GM12878 (cell line): Measurements from ENCODE around the gene DRAXIN. TPM values are rescaled to one million over a fixed set of nuclear protein-coding genes. Genes with fewer than 3 reads are reported as not detected.

Source experiments
- ATAC-seq: fragments of 200-7000 bp; cut with Tn5 transposase; 3 replicates; pipeline ENCODE4 v1.9.1; 2020; ENCODE audit warnings: mild to moderate bottlenecking, moderate library complexity
- BruUV-seq: library from RNA; stranded (reverse); fragments of 400-500 nt; replicated peaks from 2 replicates; lab custom pipeline; 2021; lab: Mats Ljungman, UMichigan
- CTCF ChIA-PET: fragments of 300-600 bp; sonication (Branson Sonifier 250); formaldehyde crosslinking; extraction: SDS; loops from one replicate; lab custom pipeline; 2021; ENCODE audit warnings: inconsistent platforms; lab: Yijun Ruan, JAX
- POLR2A ChIA-PET: fragments of 350-600 bp; formaldehyde crosslinking; extraction: SDS; loops from one replicate; lab custom pipeline; 2021; ENCODE audit warnings: inconsistent platforms; lab: Charles Lee
- RAD21 ChIA-PET: fragments of 300-600 bp; sonication (Branson Sonifier 250); formaldehyde crosslinking; loops from one replicate; lab custom pipeline; 2023; ENCODE audit warnings: antibody characterized with exemption; ENCODE audit not compliant: unreplicated experiment; lab: Charles Lee
- SMC1A ChIA-PET: fragments of 300-600 bp; sonication (Branson Sonifier 250); formaldehyde crosslinking; loops from one replicate; lab custom pipeline; 2023; ENCODE audit not compliant: unreplicated experiment, uncharacterized antibody; lab: Charles Lee
- DNase-seq: peaks from one replicate; pipeline ENCODE4 v3.0.0-alpha.2; 2011; ENCODE audit warnings: low read depth, low spot score
- FAIRE-seq: peaks from 3 replicates; lab custom pipeline; 2011; peaks lifted over from hg19 to GRCh38; lab: Jason Lieb, UNC
- H2AFZ ChIP-seq: 2 replicates; pipeline ENCODE4 v1.6.0; 2011; ENCODE audit warnings: low read depth, low read length, control low read depth; ENCODE audit not compliant: control insufficient read depth
- H3K27ac ChIP-seq: 2 replicates; pipeline ENCODE4 v1.5.1; 2011; ENCODE audit warnings: control low read depth; ENCODE audit not compliant: control insufficient read depth, insufficient read depth
- H3K27me3 ChIP-seq, 2 experiments: replicated peaks in 1 of 2; 2 replicates each; pipeline versions ENCODE4 v1.6.0 to v1.6.1; 2011; ENCODE audit warnings: low read length in 1 of 2; ENCODE audit not compliant: control insufficient read depth in 2 of 2, insufficient read depth in 2 of 2
- H3K36me3 ChIP-seq, 2 experiments: 2 replicates each; pipeline ENCODE4 v1.5.1; 2011; ENCODE audit warnings: low read length in 1 of 2; ENCODE audit not compliant: control insufficient read depth in 2 of 2, insufficient read depth in 2 of 2
- H3K4me1 ChIP-seq: 2 replicates; pipeline ENCODE4 v1.6.1; 2011; ENCODE audit warnings: mild to moderate bottlenecking, low read length, moderate library complexity, mixed read lengths; ENCODE audit not compliant: control insufficient read depth, insufficient read depth
- H3K4me2 ChIP-seq: 2 replicates; pipeline ENCODE4 v1.6.0; 2011; ENCODE audit warnings: control low read depth; ENCODE audit not compliant: control insufficient read depth, insufficient read depth
- H3K4me3 ChIP-seq: fragments of 200-600 bp; sonication (generic); 2 replicates; pipeline ENCODE4 v1.5.1; 2016
- H3K79me2 ChIP-seq: 2 replicates; pipeline ENCODE4 v1.6.0; 2011; ENCODE audit warnings: low read length; ENCODE audit not compliant: control insufficient read depth, insufficient read depth
- H3K9ac ChIP-seq: 2 replicates; pipeline ENCODE4 v1.8.0; 2011; ENCODE audit warnings: low read length, control low read depth, mixed read lengths; ENCODE audit not compliant: control insufficient read depth, insufficient read depth
- H3K9me3 ChIP-seq: replicated peaks from 3 replicates; pipeline ENCODE4 v1.5.1; 2011; ENCODE audit warnings: mild to moderate bottlenecking, low read length; ENCODE audit not compliant: control insufficient read depth, insufficient read depth
- H4K20me1 ChIP-seq: 2 replicates; pipeline ENCODE4 v1.6.0; 2011; ENCODE audit not compliant: control insufficient read depth, insufficient read depth
- BCL11A ChIP-seq: IDR thresholded peaks from 2 replicates; pipeline ENCODE4 v1.6.1; 2011; ENCODE audit warnings: low read depth, low read length
- CHD2 ChIP-seq: IDR thresholded peaks from 2 replicates; pipeline ENCODE4 v1.6.1; 2011; ENCODE audit warnings: low read depth, low read length, improper control_type of control experiment, borderline replicate concordance
- HDAC6 ChIP-seq: fragments of 200-600 bp; sonication (generic); IDR thresholded peaks from one replicate; pipeline ENCODE4 v1.8.0; 2017; ENCODE audit warnings: antibody characterized with exemption; ENCODE audit not compliant: unreplicated experiment
- IKZF2 ChIP-seq, 2 experiments: fragments of 450-650 bp; IDR thresholded peaks; 2 replicates each; pipeline ENCODE4 v1.6.1; 2017; ENCODE audit warnings: mild to moderate bottlenecking in 2 of 2, moderate library complexity in 2 of 2
- IRF3 ChIP-seq: fragments of 450-650 bp; IDR thresholded peaks from 2 replicates; pipeline ENCODE4 v1.6.1; 2014; ENCODE audit warnings: mild to moderate bottlenecking
- PAX8 ChIP-seq: fragments of 450-650 bp; IDR thresholded peaks from 2 replicates; pipeline ENCODE4 v1.6.1; 2017; ENCODE audit warnings: mild to moderate bottlenecking, moderate library complexity
- YY1 ChIP-seq: IDR thresholded peaks from 2 replicates; pipeline ENCODE4 v1.6.1; 2011; ENCODE audit warnings: low read depth, mild to moderate bottlenecking, low read length
- ZZZ3 ChIP-seq: IDR thresholded peaks from 2 replicates; pipeline ENCODE4 v1.6.1; 2011; ENCODE audit warnings: low read depth; ENCODE audit not compliant: control insufficient read depth, insufficient read length
- WGBS: methylation state at CpG from one replicate; pipeline ENCODE4 v1.1.6; 2016; ENCODE audit warnings: low lambda C conversion rate; ENCODE audit not compliant: insufficient replicate concordance, insufficient coverage; ENCODE audit errors: missing lambda C conversion rate; 5-methylcytosine and 5-hydroxymethylcytosine counted together
- in situ Hi-C: fragments of 300-500 bp; cut with MboI; formaldehyde crosslinking; loops from 9 replicates; pipeline ENCODE4 v1.14.3; 2018; ENCODE audit warnings: mixed read lengths
- intact Hi-C: fragments of 100-400 bp; cut with micrococcal nuclease; formaldehyde crosslinking; loops from one replicate; pipeline ENCODE4 v1.14.2; 2022; ENCODE audit not compliant: unreplicated experiment
- polyA plus RNA-seq, 11 experiments: library from polyadenylated mRNA; depleted of rRNA in 4 of 11; unstranded in 6 of 11; stranded (reverse) in 5 of 11; fragments of >200 nt; fragmentation: Nextera tagmentation in 4 of 11; fragmentation: Illumina TruSeq in 1 of 11; extraction: Ambion mirVana in 4 of 11; extraction: Trizol in 1 of 11; gene quantifications; 1 replicate in 1 of 11; 2 replicates in 10 of 11; pipeline versions ENCODE4 v1.2.1 to v1.2.3, GENCODE V29; 2011 to 2016; ENCODE audit warnings: inconsistent platforms in 2 of 11, missing spikeins in 2 of 11, low read depth in 1 of 11
- total RNA-seq, 4 experiments: library from RNA; depleted of rRNA in 3 of 4; stranded (reverse); fragments of >200 nt in 3 of 4; fragmentation: Illumina TruSeq in 1 of 4; extraction: Trizol in 1 of 4; gene quantifications; 2 replicates each; pipeline versions ENCODE4 v1.2.1 to v1.2.3, GENCODE V29; 2013 to 2021
- TF ChIP-seq, protein P1 (sequence below): fragments of 450-650 bp; formaldehyde crosslinking; IDR thresholded peaks from 2 replicates; pipeline ENCODE4 v1.5.0; 2022; ENCODE audit warnings: mild to moderate bottlenecking, missing genetic modification characterization
- TF ChIP-seq, protein P2 (sequence below): fragments of 450-650 bp; IDR thresholded peaks from 2 replicates; pipeline ENCODE4 v1.6.1; 2017; ENCODE audit warnings: mild to moderate bottlenecking, low read depth, inconsistent platforms; ENCODE audit not compliant: poor library complexity, severe bottlenecking
- TF ChIP-seq, protein P3 (sequence below): fragments of 450-650 bp; conservative IDR thresholded peaks from 2 replicates; pipeline ENCODE4 v1.6.1; 2017; ENCODE audit warnings: mild to moderate bottlenecking, moderate library complexity
- TF ChIP-seq, protein P4 (sequence below): fragments of 450-650 bp; IDR thresholded peaks from 2 replicates; pipeline ENCODE4 v1.6.1; 2016; ENCODE audit warnings: mild to moderate bottlenecking

The DRAXIN gene
- total and polyA plus RNA-seq, 10 of the 15 experiments (the other 5 are each of a cell fraction or from before 2014, with no cell fraction given), result 0.01 to 0.05 (median 0.03) TPM; not detected in 3

DNA sequence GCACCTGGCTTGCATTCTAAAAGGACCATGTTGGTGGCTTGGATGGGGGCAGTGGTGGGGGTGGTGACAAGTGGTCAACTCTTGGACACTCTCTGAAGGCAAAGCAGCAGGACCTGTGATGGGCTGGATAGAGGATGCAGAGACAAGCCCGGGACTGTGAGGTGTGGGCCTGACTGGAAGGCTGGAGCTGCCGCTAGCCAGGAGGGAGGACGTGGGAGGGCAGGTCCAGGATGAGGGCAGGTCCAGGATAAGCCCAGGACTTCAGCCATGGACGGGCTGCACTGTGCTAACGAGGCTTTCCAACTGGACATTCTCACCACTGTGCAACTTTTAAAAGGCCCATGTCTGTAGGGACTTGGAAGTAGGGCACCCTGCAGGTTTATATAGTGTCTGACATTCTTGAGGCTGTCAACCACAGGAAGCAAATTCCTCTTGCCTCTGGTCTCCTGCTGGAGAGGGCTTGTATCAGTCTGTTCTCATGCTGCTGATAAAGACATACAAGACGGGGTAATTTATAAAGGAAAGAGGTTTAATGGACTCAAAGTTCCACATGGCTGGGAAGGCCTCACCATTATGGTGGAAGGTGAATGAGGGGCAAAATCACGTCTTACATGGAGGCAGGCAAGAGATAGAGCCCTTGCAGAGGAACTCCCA is 62.2 kb downstream of the DRAXIN start (continued):
- no peak for TF ChIP-seq CHD2

GRCh38 chr1:11757047-11757446 is 65.5 kb downstream of the DRAXIN start:
- H3K4me3 ChIP-seq, result no peak overlapping the region
- intact Hi-C loops (no loop called here), in situ Hi-C loops (no loop called here)
- H3K4me1 ChIP-seq, result no peaks in the 10 kb centered on the region
- no peak for ATAC-seq
- H3K9me3 ChIP-seq, result no peaks in the 10 kb centered on the region; the same call in 2 of the 3 replicates
- H4K20me1 ChIP-seq, result no peaks in the 10 kb centered on the region
- ChIA-PET POLR2A (no interaction called here), CTCF (no interaction called here), RAD21 (no interaction called here), SMC1A (interaction anchor here (0.7 kb wide), 1 partner anchor 848 kb away, joined by 3 read pairs; no protein-coding TSS in a partner anchor)
- no peak overlapping the region for H3K9ac ChIP-seq
- 90% methylated on average over 1 of the region's 1 CpG for WGBS
- H3K36me3 ChIP-seq, result no peaks in the 10 kb centered on the region
- no peaks in the 10 kb centered on the region for H3K79me2 ChIP-seq
- H3K27ac ChIP-seq, result no peak overlapping the region
- no peak overlapping the region for H2AFZ ChIP-seq
- DNase-seq, result no peak
- H3K27me3 ChIP-seq, result no peaks in the 10 kb centered on the region; a peak in 1 of 4 replicates
- no TSS peak for BruUV-seq
- FAIRE-seq, result no peak
- no peak overlapping the region for H3K4me2 ChIP-seq
- TF ChIP-seq, protein P1, sequence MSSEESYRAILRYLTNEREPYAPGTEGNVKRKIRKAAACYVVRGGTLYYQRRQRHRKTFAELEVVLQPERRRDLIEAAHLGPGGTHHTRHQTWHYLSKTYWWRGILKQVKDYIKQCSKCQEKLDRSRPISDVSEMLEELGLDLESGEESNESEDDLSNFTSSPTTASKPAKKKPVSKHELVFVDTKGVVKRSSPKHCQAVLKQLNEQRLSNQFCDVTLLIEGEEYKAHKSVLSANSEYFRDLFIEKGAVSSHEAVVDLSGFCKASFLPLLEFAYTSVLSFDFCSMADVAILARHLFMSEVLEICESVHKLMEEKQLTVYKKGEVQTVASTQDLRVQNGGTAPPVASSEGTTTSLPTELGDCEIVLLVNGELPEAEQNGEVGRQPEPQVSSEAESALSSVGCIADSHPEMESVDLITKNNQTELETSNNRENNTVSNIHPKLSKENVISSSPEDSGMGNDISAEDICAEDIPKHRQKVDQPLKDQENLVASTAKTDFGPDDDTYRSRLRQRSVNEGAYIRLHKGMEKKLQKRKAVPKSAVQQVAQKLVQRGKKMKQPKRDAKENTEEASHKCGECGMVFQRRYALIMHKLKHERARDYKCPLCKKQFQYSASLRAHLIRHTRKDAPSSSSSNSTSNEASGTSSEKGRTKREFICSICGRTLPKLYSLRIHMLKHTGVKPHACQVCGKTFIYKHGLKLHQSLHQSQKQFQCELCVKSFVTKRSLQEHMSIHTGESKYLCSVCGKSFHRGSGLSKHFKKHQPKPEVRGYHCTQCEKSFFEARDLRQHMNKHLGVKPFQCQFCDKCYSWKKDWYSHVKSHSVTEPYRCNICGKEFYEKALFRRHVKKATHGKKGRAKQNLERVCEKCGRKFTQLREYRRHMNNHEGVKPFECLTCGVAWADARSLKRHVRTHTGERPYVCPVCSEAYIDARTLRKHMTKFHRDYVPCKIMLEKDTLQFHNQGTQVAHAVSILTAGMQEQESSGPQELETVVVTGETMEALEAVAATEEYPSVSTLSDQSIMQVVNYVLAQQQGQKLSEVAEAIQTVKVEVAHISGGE (CRISPR knock-in tag), result no peak
- TF ChIP-seq ZZZ3 (no peak), BCL11A (no peak), IKZF2 (IDR thresholded peaks at IDR 0.05) (no peak), IRF3 (no peak), PAX8 (no peak), YY1 (no peak), HDAC6 (no peak)
- TF ChIP-seq, protein P2, sequence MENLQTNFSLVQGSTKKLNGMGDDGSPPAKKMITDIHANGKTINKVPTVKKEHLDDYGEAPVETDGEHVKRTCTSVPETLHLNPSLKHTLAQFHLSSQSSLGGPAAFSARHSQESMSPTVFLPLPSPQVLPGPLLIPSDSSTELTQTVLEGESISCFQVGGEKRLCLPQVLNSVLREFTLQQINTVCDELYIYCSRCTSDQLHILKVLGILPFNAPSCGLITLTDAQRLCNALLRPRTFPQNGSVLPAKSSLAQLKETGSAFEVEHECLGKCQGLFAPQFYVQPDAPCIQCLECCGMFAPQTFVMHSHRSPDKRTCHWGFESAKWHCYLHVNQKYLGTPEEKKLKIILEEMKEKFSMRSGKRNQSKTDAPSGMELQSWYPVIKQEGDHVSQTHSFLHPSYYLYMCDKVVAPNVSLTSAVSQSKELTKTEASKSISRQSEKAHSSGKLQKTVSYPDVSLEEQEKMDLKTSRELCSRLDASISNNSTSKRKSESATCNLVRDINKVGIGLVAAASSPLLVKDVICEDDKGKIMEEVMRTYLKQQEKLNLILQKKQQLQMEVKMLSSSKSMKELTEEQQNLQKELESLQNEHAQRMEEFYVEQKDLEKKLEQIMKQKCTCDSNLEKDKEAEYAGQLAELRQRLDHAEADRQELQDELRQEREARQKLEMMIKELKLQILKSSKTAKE, result no peak
- TF ChIP-seq, protein P3, sequence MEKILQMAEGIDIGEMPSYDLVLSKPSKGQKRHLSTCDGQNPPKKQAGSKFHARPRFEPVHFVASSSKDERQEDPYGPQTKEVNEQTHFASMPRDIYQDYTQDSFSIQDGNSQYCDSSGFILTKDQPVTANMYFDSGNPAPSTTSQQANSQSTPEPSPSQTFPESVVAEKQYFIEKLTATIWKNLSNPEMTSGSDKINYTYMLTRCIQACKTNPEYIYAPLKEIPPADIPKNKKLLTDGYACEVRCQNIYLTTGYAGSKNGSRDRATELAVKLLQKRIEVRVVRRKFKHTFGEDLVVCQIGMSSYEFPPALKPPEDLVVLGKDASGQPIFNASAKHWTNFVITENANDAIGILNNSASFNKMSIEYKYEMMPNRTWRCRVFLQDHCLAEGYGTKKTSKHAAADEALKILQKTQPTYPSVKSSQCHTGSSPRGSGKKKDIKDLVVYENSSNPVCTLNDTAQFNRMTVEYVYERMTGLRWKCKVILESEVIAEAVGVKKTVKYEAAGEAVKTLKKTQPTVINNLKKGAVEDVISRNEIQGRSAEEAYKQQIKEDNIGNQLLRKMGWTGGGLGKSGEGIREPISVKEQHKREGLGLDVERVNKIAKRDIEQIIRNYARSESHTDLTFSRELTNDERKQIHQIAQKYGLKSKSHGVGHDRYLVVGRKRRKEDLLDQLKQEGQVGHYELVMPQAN, result no peak
- TF ChIP-seq, protein P4, sequence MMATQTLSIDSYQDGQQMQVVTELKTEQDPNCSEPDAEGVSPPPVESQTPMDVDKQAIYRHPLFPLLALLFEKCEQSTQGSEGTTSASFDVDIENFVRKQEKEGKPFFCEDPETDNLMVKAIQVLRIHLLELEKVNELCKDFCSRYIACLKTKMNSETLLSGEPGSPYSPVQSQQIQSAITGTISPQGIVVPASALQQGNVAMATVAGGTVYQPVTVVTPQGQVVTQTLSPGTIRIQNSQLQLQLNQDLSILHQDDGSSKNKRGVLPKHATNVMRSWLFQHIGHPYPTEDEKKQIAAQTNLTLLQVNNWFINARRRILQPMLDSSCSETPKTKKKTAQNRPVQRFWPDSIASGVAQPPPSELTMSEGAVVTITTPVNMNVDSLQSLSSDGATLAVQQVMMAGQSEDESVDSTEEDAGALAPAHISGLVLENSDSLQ, result no peak
